ENCODE results near the gene AGAP1.
"Not testable (repeated sequence)": the region's sequence is repeated elsewhere in the genome, so short reads cannot be mapped to it uniquely, and the experiment has no call there.

AGAP1 gene

DNA sequence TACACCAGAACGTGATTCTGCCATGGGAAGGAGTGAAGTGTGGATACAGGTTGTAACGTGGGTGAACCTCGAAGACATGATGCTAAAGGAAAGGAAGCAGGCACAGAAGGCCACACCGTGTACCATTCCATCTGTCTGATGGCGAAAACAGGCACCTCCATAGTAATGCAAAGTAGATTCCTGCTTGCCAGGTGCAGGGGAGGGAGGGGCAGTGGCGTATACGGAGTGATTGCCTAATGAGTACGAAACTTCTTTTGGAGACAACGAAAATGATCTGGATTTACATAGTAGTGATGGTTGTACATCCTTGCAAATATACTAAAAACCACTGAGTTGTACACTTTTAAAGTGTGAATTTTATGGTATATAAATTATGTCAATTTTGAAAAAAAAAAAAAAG, 567.7 kb downstream of the AGAP1 start:
- H3K36me3 ChIP-seq (ENCODE audit: low read depth), result no peaks in the 10 kb centered on the region
- no peak for ATAC-seq (ENCODE audit: low read depth)
- no peak for TF ChIP-seq CTCF (IDR thresholded peaks at IDR 0.05; ENCODE audit: poor library complexity, severe bottlenecking)

DNA sequence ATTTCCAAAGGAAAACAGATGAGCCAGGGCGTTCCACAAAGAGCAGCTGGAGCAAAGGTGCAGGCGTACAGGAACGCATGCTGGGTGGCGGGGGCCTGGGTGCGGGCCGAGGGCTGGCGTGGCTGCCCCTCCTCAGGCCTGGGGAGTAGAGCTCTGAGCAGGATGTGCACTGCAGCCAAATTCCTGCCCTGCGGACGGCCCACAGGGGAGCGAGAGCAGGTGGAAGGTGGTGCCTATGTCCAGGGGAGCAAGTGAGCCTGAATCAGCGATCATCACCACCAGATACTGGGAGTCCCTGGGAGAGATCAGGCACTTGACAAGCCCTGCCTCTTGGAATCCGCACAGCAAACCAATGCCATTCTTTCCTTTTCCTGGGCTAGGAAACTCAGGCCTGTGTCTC, 568.1 kb downstream of the AGAP1 start:
- H3K27ac ChIP-seq (ENCODE audit: poor library complexity, severe bottlenecking), result no peak overlapping the region
- no peaks in the 10 kb centered on the region for H3K36me3 ChIP-seq (ENCODE audit: low read depth)
- H3K9me3 ChIP-seq (ENCODE audit: severe bottlenecking), result no peaks in the 10 kb centered on the region
- H3K4me3 ChIP-seq (ENCODE audit: severe bottlenecking), result no peak overlapping the region
- no peak for ATAC-seq (ENCODE audit: low read depth)
- no peaks in the 10 kb centered on the region for H3K4me1 ChIP-seq (ENCODE audit: insufficient read depth, poor library complexity, severe bottlenecking)
- TF ChIP-seq CTCF (IDR thresholded peaks at IDR 0.05; ENCODE audit: poor library complexity, severe bottlenecking), result no peak
- no peaks in the 10 kb centered on the region for H3K27me3 ChIP-seq (ENCODE audit: insufficient read depth, poor library complexity, severe bottlenecking)
- DNase-seq (ENCODE audit: low spot score), result no peak

More for the DNA sequence above, 567.7 kb downstream of the AGAP1 start:
- H3K9me3 ChIP-seq (ENCODE audit: severe bottlenecking), result no peaks in the 10 kb centered on the region
- H3K4me3 ChIP-seq (ENCODE audit: severe bottlenecking), result no peak overlapping the region
- H3K27ac ChIP-seq (ENCODE audit: poor library complexity, severe bottlenecking), result no peak overlapping the region
- H3K27me3 ChIP-seq (ENCODE audit: insufficient read depth, poor library complexity, severe bottlenecking), result no peaks in the 10 kb centered on the region
- DNase-seq (ENCODE audit: low spot score), result no peak
- H3K4me1 ChIP-seq (ENCODE audit: insufficient read depth, poor library complexity, severe bottlenecking), result no peaks in the 10 kb centered on the region

DNA sequence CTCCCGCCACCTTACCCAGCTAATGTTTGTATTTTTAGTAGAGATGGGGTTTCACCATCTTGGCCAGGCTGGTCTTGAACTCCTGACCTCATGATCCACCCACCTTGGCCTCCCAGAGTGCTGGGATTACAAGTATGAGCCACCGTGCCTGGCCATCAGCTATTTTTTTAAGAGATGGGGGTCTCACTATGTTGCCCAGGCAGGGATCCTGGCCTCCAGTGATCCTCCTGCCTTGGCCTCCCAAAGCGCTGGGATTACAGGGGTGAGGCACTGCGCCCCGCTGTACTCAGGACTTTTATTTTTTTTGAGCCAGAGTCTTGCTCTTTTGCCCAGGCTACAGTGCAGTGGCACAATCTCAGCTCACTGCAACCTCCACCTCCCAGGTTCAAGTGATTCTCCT, 569.0 kb downstream of the AGAP1 start:
- ATAC-seq (ENCODE audit: low read depth); H3K9me3 ChIP-seq (ENCODE audit: severe bottlenecking); DNase-seq (ENCODE audit: low spot score); H3K27me3 ChIP-seq (ENCODE audit: insufficient read depth, poor library complexity, severe bottlenecking); H3K36me3 ChIP-seq (ENCODE audit: low read depth); H3K27ac ChIP-seq (ENCODE audit: poor library complexity, severe bottlenecking); H3K4me1 ChIP-seq (ENCODE audit: insufficient read depth, poor library complexity, severe bottlenecking); H3K4me3 ChIP-seq (ENCODE audit: severe bottlenecking): not testable (repeated sequence)

- no peak for ATAC-seq (ENCODE audit: low read depth)
- no peaks in the 10 kb centered on the region for H3K9me3 ChIP-seq (ENCODE audit: severe bottlenecking)
- H3K4me3 ChIP-seq (ENCODE audit: severe bottlenecking), result no peak overlapping the region
- no peak overlapping the region for H3K27ac ChIP-seq (ENCODE audit: poor library complexity, severe bottlenecking)
- no peaks in the 10 kb centered on the region for H3K36me3 ChIP-seq (ENCODE audit: low read depth)
- no peak for DNase-seq (ENCODE audit: low spot score)
- H3K27me3 ChIP-seq (ENCODE audit: insufficient read depth, poor library complexity, severe bottlenecking), result no peaks in the 10 kb centered on the region
- H3K4me1 ChIP-seq (ENCODE audit: insufficient read depth, poor library complexity, severe bottlenecking), result no peaks in the 10 kb centered on the region
- no peak for TF ChIP-seq CTCF (IDR thresholded peaks at IDR 0.05; ENCODE audit: poor library complexity, severe bottlenecking)
Observed at GRCh38 chr2:236063994-236064393, 570.2 kb downstream of the AGAP1 start.

DNA sequence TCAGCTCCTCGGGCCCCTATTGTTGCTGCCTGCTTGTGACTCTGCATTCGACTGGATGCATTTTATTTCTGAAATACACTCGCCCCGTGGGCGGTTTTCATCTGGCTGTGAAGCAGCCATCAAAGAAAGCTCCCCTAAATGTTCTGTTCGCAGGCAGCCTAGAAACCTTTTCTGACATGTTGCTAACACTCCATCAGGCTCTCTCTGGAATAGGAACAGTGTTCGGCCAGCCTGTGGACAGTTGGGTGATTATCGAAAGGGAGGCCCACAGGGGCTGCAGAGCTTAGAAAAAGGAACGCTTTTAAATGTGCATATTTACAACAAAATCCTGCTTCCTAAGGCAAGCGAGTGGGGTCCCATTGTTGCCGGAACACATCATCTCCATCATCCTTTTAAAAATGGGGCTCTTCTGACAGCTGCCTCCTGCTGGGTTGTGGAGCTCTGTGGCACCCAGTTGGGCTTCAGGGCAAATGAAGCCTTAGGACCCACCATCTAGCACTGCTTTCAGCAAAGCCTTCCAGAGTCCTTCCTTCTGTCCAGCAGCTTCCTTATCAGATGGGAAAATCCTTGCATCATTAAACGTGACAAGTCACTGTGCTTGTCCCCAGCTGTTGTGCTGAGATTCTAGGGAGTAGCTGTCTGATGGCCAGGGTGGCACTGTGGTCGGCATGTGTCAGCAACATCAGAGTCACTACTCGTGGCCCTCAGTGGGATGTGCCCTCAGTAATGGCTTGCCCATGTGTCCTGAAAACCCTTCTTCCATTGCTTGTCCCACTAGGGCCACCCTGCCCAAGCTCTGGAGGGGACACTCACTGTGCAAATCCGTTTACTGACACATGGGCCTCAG, 571.7 kb downstream of the AGAP1 start:
- Histone ChIP-seq H3K4me1 (ENCODE audit: insufficient read depth, poor library complexity, severe bottlenecking) (no peaks in the 10 kb centered on the region), H3K27me3 (ENCODE audit: insufficient read depth, poor library complexity, severe bottlenecking) (no peaks in the 10 kb centered on the region), H3K9me3 (ENCODE audit: severe bottlenecking) (no peaks in the 10 kb centered on the region), H3K27ac (ENCODE audit: poor library complexity, severe bottlenecking) (no peak overlapping the region), H3K4me3 (ENCODE audit: severe bottlenecking) (no peak overlapping the region), H3K36me3 (ENCODE audit: low read depth) (no peaks in the 10 kb centered on the region)
- no peak for ATAC-seq (ENCODE audit: low read depth)
- DNase-seq (ENCODE audit: low spot score), result no peak
- TF ChIP-seq CTCF (IDR thresholded peaks at IDR 0.05; ENCODE audit: poor library complexity, severe bottlenecking), result no peak

Measured in RWPE2 (cell line).